MM.1S (cell line): ENCODE data around the gene FOXB2.

Source experiments
- DNase-seq: peaks from one replicate; pipeline ENCODE4 v3.0.0-alpha.2; 2015
- H2AFZ ChIP-seq: fragments of 300-600 bp; sonication (generic); 2 replicates; pipeline ENCODE4 v1.6.0; 2016; ENCODE audit warnings: antibody characterized with exemption, low read length
- H3F3A ChIP-seq: fragments of 300-600 bp; sonication (generic); 2 replicates; pipeline ENCODE4 v1.6.1; 2016; ENCODE audit warnings: mild to moderate bottlenecking, antibody characterized with exemption, low read length, moderate library complexity, mixed read lengths; ENCODE audit not compliant: insufficient read depth
- H3K27ac ChIP-seq: fragments of 300-600 bp; sonication (generic); 2 replicates; pipeline ENCODE4 v1.5.1; 2016; ENCODE audit warnings: mild to moderate bottlenecking, low read length
- H3K27me3 ChIP-seq: fragments of 300-600 bp; sonication (generic); replicated peaks from 2 replicates; pipeline ENCODE4 v1.6.0; 2016; ENCODE audit warnings: low read length; ENCODE audit not compliant: insufficient read depth
- H3K36me3 ChIP-seq: fragments of 300-600 bp; sonication (generic); replicated peaks from 2 replicates; pipeline ENCODE4 v1.6.1; 2016; ENCODE audit warnings: mild to moderate bottlenecking, low read length, mixed read lengths; ENCODE audit not compliant: insufficient read depth
- H3K4me1 ChIP-seq: fragments of 300-600 bp; sonication (generic); 2 replicates; pipeline ENCODE4 v1.6.1; 2016; ENCODE audit warnings: low read length, mixed read lengths
- H3K4me2 ChIP-seq: fragments of 300-600 bp; sonication (generic); 2 replicates; pipeline ENCODE4 v1.6.0; 2016; ENCODE audit warnings: low read depth, low read length
- H3K4me3 ChIP-seq: fragments of 300-600 bp; sonication (generic); 2 replicates; pipeline ENCODE4 v1.5.1; 2016; ENCODE audit warnings: low read length, mixed read lengths
- H3K79me2 ChIP-seq: fragments of 300-600 bp; sonication (generic); 2 replicates; pipeline ENCODE4 v1.6.1; 2016; ENCODE audit warnings: mixed run types, low read length, mixed read lengths
- H3K9ac ChIP-seq: fragments of 300-600 bp; sonication (generic); 2 replicates; pipeline ENCODE4 v1.6.1; 2016; ENCODE audit warnings: low read length, mixed read lengths
- H3K9me2 ChIP-seq: fragments of 300-600 bp; sonication (generic); replicated peaks from 2 replicates; pipeline ENCODE4 v1.6.1; 2016; ENCODE audit warnings: mild to moderate bottlenecking, low read length, mixed read lengths; ENCODE audit not compliant: insufficient read depth
- H3K9me3 ChIP-seq: fragments of 300-600 bp; sonication (generic); replicated peaks from 2 replicates; pipeline ENCODE4 v1.6.1; 2016; ENCODE audit warnings: mild to moderate bottlenecking, low read length, mixed read lengths; ENCODE audit not compliant: insufficient read depth
- H4K20me1 ChIP-seq: fragments of 300-600 bp; sonication (generic); 2 replicates; pipeline ENCODE4 v1.6.1; 2016; ENCODE audit warnings: mild to moderate bottlenecking, low read length, moderate library complexity, mixed read lengths; ENCODE audit not compliant: insufficient read depth
- EZH2 ChIP-seq: fragments of 300-600 bp; sonication (generic); optimal IDR thresholded peaks from 2 replicates; pipeline ENCODE3; 2017; ENCODE audit warnings: low read depth, mild to moderate bottlenecking, antibody characterized with exemption, low read length, mixed read lengths
- EZH2phosphoT487 ChIP-seq: fragments of 300-600 bp; sonication (generic); IDR thresholded peaks from 2 replicates; pipeline ENCODE4 v1.6.1; 2018; ENCODE audit warnings: antibody characterized with exemption, low read length
- TF ChIP-seq, protein P1 (sequence below): fragments of 300-600 bp; sonication (generic); IDR thresholded peaks from 2 replicates; pipeline ENCODE4 v1.5.1; 2016; ENCODE audit warnings: antibody characterized with exemption, low read length, mixed read lengths

The FOXB2 gene

GRCh38 chr9:77010527-77010926 is 8.9 kb upstream of the FOXB2 start:
- TF ChIP-seq EZH2phosphoT487: no peak
- TF ChIP-seq, protein P1, sequence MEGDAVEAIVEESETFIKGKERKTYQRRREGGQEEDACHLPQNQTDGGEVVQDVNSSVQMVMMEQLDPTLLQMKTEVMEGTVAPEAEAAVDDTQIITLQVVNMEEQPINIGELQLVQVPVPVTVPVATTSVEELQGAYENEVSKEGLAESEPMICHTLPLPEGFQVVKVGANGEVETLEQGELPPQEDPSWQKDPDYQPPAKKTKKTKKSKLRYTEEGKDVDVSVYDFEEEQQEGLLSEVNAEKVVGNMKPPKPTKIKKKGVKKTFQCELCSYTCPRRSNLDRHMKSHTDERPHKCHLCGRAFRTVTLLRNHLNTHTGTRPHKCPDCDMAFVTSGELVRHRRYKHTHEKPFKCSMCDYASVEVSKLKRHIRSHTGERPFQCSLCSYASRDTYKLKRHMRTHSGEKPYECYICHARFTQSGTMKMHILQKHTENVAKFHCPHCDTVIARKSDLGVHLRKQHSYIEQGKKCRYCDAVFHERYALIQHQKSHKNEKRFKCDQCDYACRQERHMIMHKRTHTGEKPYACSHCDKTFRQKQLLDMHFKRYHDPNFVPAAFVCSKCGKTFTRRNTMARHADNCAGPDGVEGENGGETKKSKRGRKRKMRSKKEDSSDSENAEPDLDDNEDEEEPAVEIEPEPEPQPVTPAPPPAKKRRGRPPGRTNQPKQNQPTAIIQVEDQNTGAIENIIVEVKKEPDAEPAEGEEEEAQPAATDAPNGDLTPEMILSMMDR: no peak
- TF ChIP-seq EZH2: no peak
- Histone ChIP-seq H3K9me2 (no peaks in the 10 kb centered on the region), H3F3A (no peaks in the 10 kb centered on the region), H3K27me3 (no peaks in the 10 kb centered on the region), H2AFZ (no peak overlapping the region), H3K27ac (no peak overlapping the region), H4K20me1 (no peaks in the 10 kb centered on the region), H3K4me1 (no peaks in the 10 kb centered on the region), H3K9ac (no peak overlapping the region), H3K79me2 (no peaks in the 10 kb centered on the region), H3K4me3 (no peak overlapping the region), H3K4me2 (no peak overlapping the region), H3K9me3 (no peaks in the 10 kb centered on the region), H3K36me3 (no peaks in the 10 kb centered on the region)
- no peak for DNase-seq

DNA sequence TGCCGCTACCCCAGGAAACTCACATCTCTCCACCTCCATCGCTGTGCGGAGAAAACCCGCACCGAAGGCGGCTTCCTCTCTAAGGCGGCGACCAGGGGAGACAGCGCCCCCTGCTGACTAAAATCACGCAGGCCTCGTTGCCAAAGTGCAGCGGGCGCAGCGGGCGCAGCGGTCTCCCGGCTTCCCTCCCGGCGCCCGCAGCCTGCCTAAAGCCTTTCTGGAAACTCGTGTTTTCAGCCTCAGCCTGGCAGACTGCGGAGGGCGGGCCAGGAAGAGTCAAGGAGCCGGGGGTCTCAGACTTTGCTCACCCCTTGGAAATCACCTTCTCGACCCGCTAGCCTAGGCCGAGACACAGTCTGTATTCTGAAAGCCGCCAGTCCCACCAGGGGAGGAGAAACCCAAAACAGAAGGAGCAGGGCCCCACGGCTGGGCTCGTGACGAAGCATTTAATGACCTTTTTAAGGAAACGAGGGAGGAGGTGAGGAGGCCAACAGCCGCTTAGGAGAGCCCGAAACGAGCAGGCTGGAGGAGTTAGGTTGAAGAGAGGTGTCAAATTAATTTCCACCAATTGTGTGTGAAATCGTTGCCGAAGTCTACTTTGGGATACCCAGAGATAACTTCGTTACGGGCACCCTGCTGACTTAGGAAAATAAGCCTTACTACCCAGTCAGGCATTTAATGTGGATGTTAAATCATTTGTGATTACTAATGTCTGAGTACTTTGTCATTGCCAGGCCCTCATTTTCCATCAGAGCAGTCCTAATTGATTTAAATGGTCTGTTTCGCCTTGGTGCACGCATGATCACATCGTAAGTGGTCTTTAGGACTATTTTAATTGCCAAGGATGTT is 7.3 kb upstream of the FOXB2 start:
- H3K4me1 ChIP-seq: no peaks in the 10 kb centered on the region
- no peaks in the 10 kb centered on the region for H3K9me2 ChIP-seq
- H3K9me3 ChIP-seq: no peaks in the 10 kb centered on the region
- TF ChIP-seq, protein P1: peak; percentile 78
- TF ChIP-seq EZH2: no peak
- no peaks in the 10 kb centered on the region for H3K27me3 ChIP-seq
- H3K4me2 ChIP-seq: peak overlapping the region; percentile 65
- H3K9ac ChIP-seq: no peak overlapping the region
- H4K20me1 ChIP-seq: no peaks in the 10 kb centered on the region
- peak overlapping the region; percentile 36 for H3K4me3 ChIP-seq
- no peaks in the 10 kb centered on the region for H3F3A ChIP-seq
- H3K27ac ChIP-seq: no peak overlapping the region
- H2AFZ ChIP-seq: peak overlapping the region; percentile 60
- peak; percentile 26 for DNase-seq
- no peaks in the 10 kb centered on the region for H3K36me3 ChIP-seq
- H3K79me2 ChIP-seq: no peaks in the 10 kb centered on the region

- Histone ChIP-seq H3K36me3 (no peaks in the 10 kb centered on the region), H3K27me3 (no peaks in the 10 kb centered on the region), H3F3A (no peaks in the 10 kb centered on the region), H3K9me2 (no peaks in the 10 kb centered on the region), H3K9me3 (no peaks in the 10 kb centered on the region), H4K20me1 (no peaks in the 10 kb centered on the region), H2AFZ (no peak overlapping the region), H3K79me2 (no peaks in the 10 kb centered on the region), H3K9ac (no peak overlapping the region), H3K27ac (no peak overlapping the region), H3K4me1 (no peaks in the 10 kb centered on the region), H3K4me2 (no peak overlapping the region), H3K4me3 (no peak overlapping the region)
- TF ChIP-seq, protein P1: no peak
- no peak for TF ChIP-seq EZH2phosphoT487
- TF ChIP-seq EZH2: no peak
- DNase-seq: no peak
These were observed 6.1 kb upstream of the FOXB2 start for GRCh38 chr9:77013206-77013931.
